HEK293 (cell line): ENCODE measurements around the gene WNK3.

Experiments used
- CTCF ChIP-seq: fragments of 450-650 bp; formaldehyde crosslinking; IDR thresholded peaks from 2 replicates; pipeline ENCODE4 v1.5.1; 2016; ENCODE audit warnings: missing biosample characterization, missing genetic modification characterization
- KLF7 ChIP-seq: fragments of 450-650 bp; formaldehyde crosslinking; IDR thresholded peaks from 2 replicates; pipeline ENCODE4 v1.5.1; 2016; ENCODE audit warnings: missing biosample characterization, missing genetic modification characterization, borderline replicate concordance
- RBAK ChIP-seq: fragments of 450-650 bp; formaldehyde crosslinking; IDR thresholded peaks from 2 replicates; pipeline ENCODE4 v1.5.1; 2016; ENCODE audit warnings: missing biosample characterization, missing genetic modification characterization
- TCF7L2 ChIP-seq: IDR thresholded peaks from 2 replicates; pipeline ENCODE4 v1.6.1; 2011; ENCODE audit warnings: low read depth, mild to moderate bottlenecking, inconsistent platforms, low read length, moderate library complexity, borderline replicate concordance
- ZBTB20 ChIP-seq: fragments of 450-650 bp; formaldehyde crosslinking; IDR thresholded peaks from 2 replicates; pipeline ENCODE4 v1.5.1; 2016; ENCODE audit warnings: missing biosample characterization, missing genetic modification characterization
- ZBTB8A ChIP-seq: fragments of 450-650 bp; formaldehyde crosslinking; IDR thresholded peaks from 2 replicates; pipeline ENCODE4 v1.5.1; 2016; ENCODE audit warnings: missing biosample characterization, missing genetic modification characterization
- ZFHX2 ChIP-seq: fragments of 450-650 bp; formaldehyde crosslinking; conservative IDR thresholded peaks from 2 replicates; pipeline ENCODE4 v1.5.1; 2016; ENCODE audit warnings: missing biosample characterization, missing genetic modification characterization
- ZNF121 ChIP-seq: fragments of 450-650 bp; formaldehyde crosslinking; IDR thresholded peaks from 2 replicates; pipeline ENCODE4 v1.5.1; 2016; ENCODE audit warnings: missing biosample characterization, missing genetic modification characterization
- ZNF19 ChIP-seq: fragments of 450-650 bp; formaldehyde crosslinking; IDR thresholded peaks from 2 replicates; pipeline ENCODE4; 2016; ENCODE audit warnings: missing biosample characterization, missing genetic modification characterization, low read depth
- ZNF302 ChIP-seq: fragments of 450-650 bp; formaldehyde crosslinking; IDR thresholded peaks from 2 replicates; pipeline ENCODE4 v1.5.1; 2016; ENCODE audit warnings: missing biosample characterization, missing genetic modification characterization, low read depth
- ZNF404 ChIP-seq: fragments of 450-650 bp; formaldehyde crosslinking; IDR thresholded peaks from 2 replicates; pipeline ENCODE4 v1.5.1; 2017; ENCODE audit warnings: missing biosample characterization, missing genetic modification characterization
- ZNF433 ChIP-seq: fragments of 450-650 bp; formaldehyde crosslinking; IDR thresholded peaks from 2 replicates; pipeline ENCODE4 v1.5.1; 2016; ENCODE audit warnings: missing biosample characterization, missing genetic modification characterization, low read depth
- ZNF548 ChIP-seq: fragments of 450-650 bp; formaldehyde crosslinking; IDR thresholded peaks from 2 replicates; pipeline ENCODE4 v1.5.1; 2016; ENCODE audit warnings: missing biosample characterization, missing genetic modification characterization

- TF ChIP-seq ZNF19 (tag by site-specific recombination) (no peak), CTCF (tag by site-specific recombination) (no peak), ZBTB20 (tag by site-specific recombination) (no peak), ZNF121 (no peak), KLF7 (tag by site-specific recombination) (no peak), ZNF302 (tag by site-specific recombination) (no peak), ZNF404 (no peak), ZNF433 (tag by site-specific recombination) (no peak), RBAK (no peak), ZFHX2 (tag by site-specific recombination) (no peak), ZNF548 (no peak), TCF7L2 (no peak), ZBTB8A (tag by site-specific recombination) (no peak)
These were observed 111.0 kb downstream of the WNK3 start for GRCh38 chrX:54246866-54247265.
